Activated T-helper 17 cell treated with anti-CD3 and anti-CD28 coated beads, Interleukin-2, amount 50 U/mL, for 72 hours (primary cell): ENCODE results near the gene YPEL1. TPM values are rescaled to one million over a fixed set of nuclear protein-coding genes. Genes with fewer than 3 reads are reported as not detected.
"Not testable (repeated sequence)": the region's sequence is repeated elsewhere in the genome, so short reads cannot be mapped to it uniquely, and the experiment has no call there.

Experiments
- ATAC-seq: fragments of 150-1000 bp; cut with Tn5 transposase; replicated peaks from 2 replicates; pipeline ENCODE4 v1.10.0; 2021; ENCODE audit warnings: mild to moderate bottlenecking, moderate library complexity
- H3K27ac Mint-ChIP-seq: one replicate; pipeline ENCODE4 v1.8.0; 2022; ENCODE audit warnings: mixed read lengths
- H3K27me3 Mint-ChIP-seq: one replicate; pipeline ENCODE4 v1.8.0; 2022; ENCODE audit warnings: mixed read lengths
- H3K36me3 Mint-ChIP-seq: one replicate; pipeline ENCODE4 v1.8.0; 2022; ENCODE audit warnings: low read depth, mild to moderate bottlenecking, mixed read lengths
- H3K4me1 Mint-ChIP-seq: one replicate; pipeline ENCODE4 v1.8.0; 2022; ENCODE audit warnings: mixed read lengths
- H3K4me3 Mint-ChIP-seq: one replicate; pipeline ENCODE4 v1.8.0; 2022; ENCODE audit warnings: mild to moderate bottlenecking, mixed read lengths
- H3K9me3 Mint-ChIP-seq: one replicate; pipeline ENCODE4 v1.8.0; 2022; ENCODE audit warnings: mixed read lengths
- total RNA-seq, 2 donors: library from RNA; stranded (reverse); gene quantifications; one replicate each; pipeline ENCODE4 v1.2.3, GENCODE V29; 2022

The YPEL1 gene
- total RNA-seq, 2 donors from 2014 or later = 0.91 to 4.6 TPM

GRCh38 chr22:21681566-21682370 lies 53.8 kb downstream of the YPEL1 start:
- no peaks in the 10 kb centered on the region for H3K4me1 Mint-ChIP-seq
- H3K27ac Mint-ChIP-seq = no peak overlapping the region
- peaks cover 40% of the 10 kb centered on the region for H3K36me3 Mint-ChIP-seq
- no peak for ATAC-seq
- no peaks in the 10 kb centered on the region for H3K27me3 Mint-ChIP-seq
- H3K4me3 Mint-ChIP-seq = no peak overlapping the region
- H3K9me3 Mint-ChIP-seq = no peaks in the 10 kb centered on the region

GRCh38 chr22:21680830-21681565 lies 54.6 kb downstream of the YPEL1 start:
- Mint-ChIP-seq H3K4me3 (no peak overlapping the region), H3K36me3 (peaks cover 45% of the 10 kb centered on the region), H3K4me1 (no peaks in the 10 kb centered on the region), H3K9me3 (no peaks in the 10 kb centered on the region), H3K27me3 (no peaks in the 10 kb centered on the region), H3K27ac (no peak overlapping the region)
- no peak for ATAC-seq

DNA sequence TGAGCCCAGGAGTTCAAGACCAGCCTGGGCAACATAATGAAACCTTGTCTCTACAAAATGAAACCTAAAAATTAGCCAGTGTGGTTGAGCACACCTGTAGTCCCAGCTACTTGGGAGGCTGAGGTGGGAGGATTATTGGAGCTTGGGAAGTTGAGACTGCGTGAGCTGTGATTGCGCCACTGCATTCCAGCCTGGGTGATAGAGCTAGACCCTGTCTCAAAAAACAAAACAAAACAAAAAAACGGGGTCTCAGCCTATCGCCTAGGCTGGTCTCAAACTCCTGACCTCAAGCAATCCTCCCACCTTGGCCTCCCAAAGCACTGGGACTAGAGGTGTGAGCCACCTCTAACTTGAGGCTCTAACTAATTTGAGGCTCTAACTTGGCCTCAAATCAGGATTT lies 56.2 kb downstream of the YPEL1 start:
- Mint-ChIP-seq H3K27me3 (no peaks in the 10 kb centered on the region), H3K27ac (no peak overlapping the region), H3K4me1 (no peaks in the 10 kb centered on the region), H3K4me3 (no peak overlapping the region), H3K9me3 (no peaks in the 10 kb centered on the region), H3K36me3 (peaks cover 46% of the 10 kb centered on the region)
- ATAC-seq = no peak

- ATAC-seq, H3K27ac Mint-ChIP-seq, H3K4me1 Mint-ChIP-seq, H3K4me3 Mint-ChIP-seq, H3K27me3 Mint-ChIP-seq, H3K9me3 Mint-ChIP-seq: not testable (repeated sequence)
- peaks cover 50% of the 10 kb centered on the region for H3K36me3 Mint-ChIP-seq
Measured at GRCh38 chr22:21678842-21679241, 56.8 kb downstream of the YPEL1 start.

- no peak overlapping the region for H3K27ac Mint-ChIP-seq
- no peaks in the 10 kb centered on the region for H3K27me3 Mint-ChIP-seq
- H3K4me1 Mint-ChIP-seq = no peaks in the 10 kb centered on the region
- H3K4me3 Mint-ChIP-seq = no peak overlapping the region
- H3K36me3 Mint-ChIP-seq = peaks cover 55% of the 10 kb centered on the region
- H3K9me3 Mint-ChIP-seq = no peaks in the 10 kb centered on the region
- no peak for ATAC-seq
Measured at GRCh38 chr22:21677606-21678443, 57.8 kb downstream of the YPEL1 start.

DNA sequence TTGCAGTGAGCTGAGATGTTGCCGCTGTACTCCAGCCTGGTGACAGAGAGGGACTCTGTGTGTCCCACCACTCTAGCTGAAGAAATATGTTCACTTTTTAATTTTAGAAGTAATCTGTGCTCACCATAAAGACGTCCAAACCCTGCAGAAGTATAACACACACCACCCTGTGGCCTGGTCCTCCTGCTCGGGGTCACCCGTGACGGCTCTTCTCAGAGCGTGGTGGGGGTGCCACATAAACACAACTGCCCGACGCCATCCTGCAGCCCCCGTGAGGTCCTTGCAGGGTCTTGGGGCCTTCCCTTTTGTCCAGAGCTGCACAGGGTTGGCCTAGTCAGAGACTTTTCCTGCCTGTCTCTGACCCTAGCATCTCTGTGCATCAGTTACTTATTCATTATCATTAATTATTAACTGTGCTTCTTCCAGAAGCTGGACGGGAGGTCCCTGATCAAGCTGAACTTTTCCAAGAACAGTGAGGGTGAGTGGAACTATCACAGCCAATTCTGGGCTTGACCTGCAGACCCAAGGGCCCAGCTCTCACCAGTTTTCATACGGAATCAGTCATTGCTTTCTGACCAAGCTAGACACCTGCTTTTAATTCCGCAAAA lies 60.9 kb downstream of the YPEL1 start:
- no peaks in the 10 kb centered on the region for H3K27me3 Mint-ChIP-seq
- peaks cover 68% of the 10 kb centered on the region for H3K36me3 Mint-ChIP-seq
- no peak overlapping the region for H3K27ac Mint-ChIP-seq
- H3K4me3 Mint-ChIP-seq = no peak overlapping the region
- ATAC-seq = no peak
- no peaks in the 10 kb centered on the region for H3K4me1 Mint-ChIP-seq
- no peaks in the 10 kb centered on the region for H3K9me3 Mint-ChIP-seq

- Mint-ChIP-seq H3K36me3 (peaks cover 76% of the 10 kb centered on the region), H3K4me3 (no peak overlapping the region), H3K27ac (no peak overlapping the region), H3K4me1 (peaks cover 4% of the 10 kb centered on the region), H3K27me3 (no peaks in the 10 kb centered on the region), H3K9me3 (no peaks in the 10 kb centered on the region)
- no peak for ATAC-seq
Measured at GRCh38 chr22:21673534-21674321, 61.9 kb downstream of the YPEL1 start.

GRCh38 chr22:21672107-21672629 lies 63.4 kb downstream of the YPEL1 start:
- Mint-ChIP-seq H3K4me1 (peaks cover 10% of the 10 kb centered on the region), H3K36me3 (peaks cover 76% of the 10 kb centered on the region), H3K9me3 (no peaks in the 10 kb centered on the region), H3K27ac (no peak overlapping the region), H3K4me3 (no peak overlapping the region), H3K27me3 (no peaks in the 10 kb centered on the region)
- ATAC-seq = no peak

GRCh38 chr22:21669026-21669425 lies 66.6 kb downstream of the YPEL1 start:
- H3K4me1 Mint-ChIP-seq = peaks cover 14% of the 10 kb centered on the region
- no peak overlapping the region for H3K27ac Mint-ChIP-seq
- no peaks in the 10 kb centered on the region for H3K27me3 Mint-ChIP-seq
- H3K4me3 Mint-ChIP-seq = peak overlapping the region; percentile 25
- peaks cover 50% of the 10 kb centered on the region for H3K36me3 Mint-ChIP-seq
- ATAC-seq = no peak
- no peaks in the 10 kb centered on the region for H3K9me3 Mint-ChIP-seq

DNA sequence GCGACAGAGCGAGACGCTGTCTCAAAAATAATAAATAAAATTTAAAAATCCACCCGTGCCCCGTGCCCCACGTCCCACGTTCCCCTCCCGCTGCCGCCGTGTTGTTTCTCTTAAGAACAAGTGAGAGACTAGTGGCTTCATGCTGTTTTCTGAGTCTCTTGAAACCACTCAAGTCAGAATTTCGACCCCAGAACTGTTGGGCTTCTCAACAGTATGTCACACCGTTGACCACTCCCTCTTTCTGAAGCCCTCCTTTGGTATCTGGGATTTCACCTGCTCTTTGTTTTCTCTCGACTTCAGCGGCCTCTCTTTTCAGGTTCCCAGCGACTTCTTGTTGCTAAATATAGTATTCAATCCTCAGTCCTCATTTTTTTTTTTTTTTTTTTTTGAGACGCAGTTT lies 68.8 kb downstream of the YPEL1 start:
- H3K9me3 Mint-ChIP-seq = no peaks in the 10 kb centered on the region
- H3K27me3 Mint-ChIP-seq = no peaks in the 10 kb centered on the region
- no peak for ATAC-seq
- H3K4me1 Mint-ChIP-seq = peaks cover 14% of the 10 kb centered on the region
- H3K4me3 Mint-ChIP-seq = peak overlapping the region; percentile 99
- H3K36me3 Mint-ChIP-seq = peaks cover 28% of the 10 kb centered on the region
- peak overlapping the region; percentile 96 for H3K27ac Mint-ChIP-seq

DNA sequence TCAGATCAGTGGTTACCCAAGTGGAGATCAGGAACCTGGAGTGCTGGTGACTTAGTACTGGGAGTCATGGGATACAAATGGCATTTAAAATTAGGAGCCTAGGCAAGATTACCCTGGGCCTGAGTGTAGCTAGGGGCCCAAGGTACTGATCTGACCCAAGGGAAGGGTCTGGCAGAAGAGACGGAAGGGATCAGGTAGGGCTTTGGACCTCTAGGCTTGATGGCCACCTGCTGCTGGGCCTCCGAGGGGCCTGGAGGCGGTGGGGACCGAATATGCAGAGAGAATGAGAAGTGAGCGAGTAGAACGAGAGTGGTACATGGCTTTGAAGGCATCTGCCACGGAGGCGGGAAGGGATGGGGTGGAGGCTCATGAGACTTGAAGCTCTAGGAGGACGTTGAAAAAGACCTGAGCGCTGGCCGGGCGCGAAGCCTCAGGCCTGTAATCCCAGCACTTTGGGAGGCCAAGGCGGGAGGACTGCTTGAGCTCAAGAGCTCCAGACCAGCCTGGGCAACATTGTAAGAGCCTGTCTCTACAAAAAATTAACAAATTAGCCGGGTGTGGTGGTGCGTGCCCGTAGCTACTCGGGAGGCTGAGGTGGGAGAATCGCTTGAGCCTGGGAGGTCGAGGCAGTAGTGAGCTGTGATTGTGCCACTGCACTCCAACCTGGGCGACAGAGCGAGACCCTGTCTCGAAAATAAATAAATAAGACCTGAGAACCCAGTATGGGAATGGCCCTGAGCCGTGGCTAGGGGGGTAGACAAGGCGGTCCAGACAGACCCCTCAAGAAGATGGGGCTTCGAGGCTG lies 70.3 kb downstream of the YPEL1 start:
- Mint-ChIP-seq H3K9me3 (no peaks in the 10 kb centered on the region), H3K27me3 (no peaks in the 10 kb centered on the region), H3K4me1 (peaks cover 14% of the 10 kb centered on the region), H3K36me3 (peaks cover 12% of the 10 kb centered on the region), H3K4me3 (peak overlapping the region; percentile 99), H3K27ac (peak overlapping the region; percentile 96)
- no peak for ATAC-seq

GRCh38 chr22:21663738-21664137 lies 71.9 kb downstream of the YPEL1 start:
- no peaks in the 10 kb centered on the region for H3K27me3 Mint-ChIP-seq
- no peak for ATAC-seq
- no peak overlapping the region for H3K4me3 Mint-ChIP-seq
- no peaks in the 10 kb centered on the region for H3K9me3 Mint-ChIP-seq
- H3K4me1 Mint-ChIP-seq = peaks cover 11% of the 10 kb centered on the region
- H3K27ac Mint-ChIP-seq = no peak overlapping the region
- H3K36me3 Mint-ChIP-seq = no peaks in the 10 kb centered on the region

- H3K36me3 Mint-ChIP-seq = no peaks in the 10 kb centered on the region
- no peak overlapping the region for H3K27ac Mint-ChIP-seq
- peaks cover 6% of the 10 kb centered on the region for H3K4me1 Mint-ChIP-seq
- no peaks in the 10 kb centered on the region for H3K9me3 Mint-ChIP-seq
- no peaks in the 10 kb centered on the region for H3K27me3 Mint-ChIP-seq
- no peak overlapping the region for H3K4me3 Mint-ChIP-seq
- no peak for ATAC-seq
Measured at GRCh38 chr22:21661991-21662390, 73.6 kb downstream of the YPEL1 start.
